GM18502 (cell line): ENCODE data around the gene RPS16.
"Not testable (repeated sequence)": the region's sequence is repeated elsewhere in the genome, so short reads cannot be mapped to it uniquely, and the experiment has no call there.

Source experiments
- ATAC-seq: cut with Tn5 transposase; IDR thresholded peaks from one replicate; pipeline ENCODE4 v1.9.1; 2021; ENCODE audit warnings: mild to moderate bottlenecking; ENCODE audit not compliant: unreplicated experiment, poor library complexity

RPS16 gene

DNA sequence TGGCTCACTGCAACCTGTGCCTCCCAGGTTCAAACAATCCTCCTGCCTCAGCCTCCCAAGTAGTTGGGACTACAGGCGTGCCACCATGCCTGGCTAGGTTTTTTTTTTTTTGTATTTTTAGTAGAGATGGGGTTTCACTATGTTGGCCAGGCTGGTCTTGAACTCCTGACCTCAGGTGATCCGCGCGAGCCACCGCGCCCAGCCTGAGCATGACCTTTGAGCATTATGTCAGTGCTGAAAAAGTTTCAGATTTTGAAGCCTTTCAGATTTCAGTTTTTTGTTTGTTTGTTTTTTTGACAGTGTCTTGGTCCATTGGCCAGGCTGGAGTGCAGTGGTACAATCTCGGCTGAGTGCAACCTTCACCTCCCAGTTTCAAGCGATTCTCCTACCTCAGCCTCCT lies 15.5 kb upstream of the RPS16 start:
- not testable (repeated sequence) for ATAC-seq

DNA sequence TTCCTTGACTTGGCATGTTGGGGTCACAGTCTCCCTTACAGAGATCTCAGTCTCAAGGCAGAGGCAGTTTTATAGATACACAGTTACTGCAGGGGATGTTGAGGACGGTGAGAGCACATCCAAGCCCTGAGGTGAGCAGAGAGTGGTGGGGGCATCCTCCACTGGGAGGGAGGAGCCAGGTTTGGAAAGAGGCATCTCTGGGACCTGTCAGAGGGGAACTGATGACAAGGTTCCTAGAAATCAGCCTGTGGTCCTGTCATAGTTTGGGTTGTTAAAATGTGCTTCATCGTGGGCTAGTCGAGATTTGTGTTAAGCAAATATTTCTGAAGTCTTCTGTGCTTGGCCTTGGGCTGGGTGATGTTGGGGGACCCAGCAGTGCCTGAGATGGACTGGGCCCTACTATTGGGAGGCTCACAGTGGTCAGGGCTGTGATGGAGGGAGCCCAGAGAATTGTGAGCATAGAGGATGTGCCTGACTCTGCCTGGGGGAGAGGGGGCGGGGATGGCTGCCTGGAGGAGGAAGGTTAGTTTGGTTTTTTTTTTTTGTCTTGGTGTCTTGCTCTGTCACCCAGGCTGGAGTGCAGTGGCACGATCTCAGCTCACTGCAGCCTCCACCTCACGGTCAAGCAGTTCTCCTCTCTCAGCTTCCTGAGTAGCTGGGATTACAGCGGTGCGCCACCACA lies 13.5 kb upstream of the RPS16 start:
- no peak for ATAC-seq

DNA sequence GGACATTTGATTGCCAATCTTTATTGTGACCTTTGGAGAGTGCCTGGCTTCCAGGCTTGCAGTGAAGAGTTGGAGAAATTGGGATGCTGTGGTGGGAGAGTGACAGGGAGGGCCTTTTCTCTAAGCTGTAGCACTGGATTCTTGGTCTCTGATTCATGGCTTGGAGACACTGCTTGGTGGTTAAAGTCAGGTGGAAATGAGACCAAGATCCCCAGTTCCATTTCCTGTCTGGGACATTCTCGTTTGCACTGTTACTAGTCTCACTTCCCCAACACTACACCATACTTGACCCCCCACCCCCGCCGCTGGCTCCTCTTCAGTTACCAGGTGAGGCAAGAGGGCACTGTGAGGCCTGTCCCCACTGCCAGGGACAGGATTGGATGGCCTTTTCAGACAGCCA lies 12.5 kb upstream of the RPS16 start:
- ATAC-seq = no peak

DNA sequence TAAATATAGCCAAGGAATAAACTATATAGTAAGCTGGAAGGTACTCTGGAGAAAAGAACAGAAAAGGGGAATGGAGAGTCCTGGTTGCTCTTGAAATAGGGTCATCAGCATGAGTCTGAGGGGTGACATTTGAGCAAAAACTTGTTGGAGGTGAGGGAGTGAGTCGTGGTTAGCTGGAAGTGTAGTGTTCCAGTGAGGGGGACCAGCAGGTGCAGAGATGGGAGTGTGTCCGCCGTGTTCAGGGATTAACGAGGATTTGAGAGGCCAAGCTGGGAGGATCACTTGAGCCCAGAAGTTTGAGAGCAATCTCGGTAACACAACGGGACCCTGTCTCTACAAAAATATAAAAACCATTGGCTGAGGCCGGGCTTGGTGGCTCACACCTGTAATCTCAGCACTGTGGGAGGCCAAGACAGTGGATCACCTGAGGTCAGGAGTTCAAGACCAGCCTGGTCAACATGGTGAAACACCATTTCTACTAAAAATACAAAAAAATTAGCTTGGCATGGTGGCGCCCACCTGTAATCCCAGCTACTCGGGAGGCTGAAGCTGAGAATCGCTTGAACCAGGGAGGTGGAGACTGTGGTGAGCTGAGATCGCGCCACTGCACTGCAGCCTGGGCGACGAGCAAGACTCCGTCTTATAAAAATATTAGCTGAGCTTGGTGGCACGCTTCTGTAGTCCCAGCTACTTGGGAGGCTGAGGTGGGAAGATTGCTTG lies 10.8 kb upstream of the RPS16 start:
- ATAC-seq = no peak

DNA sequence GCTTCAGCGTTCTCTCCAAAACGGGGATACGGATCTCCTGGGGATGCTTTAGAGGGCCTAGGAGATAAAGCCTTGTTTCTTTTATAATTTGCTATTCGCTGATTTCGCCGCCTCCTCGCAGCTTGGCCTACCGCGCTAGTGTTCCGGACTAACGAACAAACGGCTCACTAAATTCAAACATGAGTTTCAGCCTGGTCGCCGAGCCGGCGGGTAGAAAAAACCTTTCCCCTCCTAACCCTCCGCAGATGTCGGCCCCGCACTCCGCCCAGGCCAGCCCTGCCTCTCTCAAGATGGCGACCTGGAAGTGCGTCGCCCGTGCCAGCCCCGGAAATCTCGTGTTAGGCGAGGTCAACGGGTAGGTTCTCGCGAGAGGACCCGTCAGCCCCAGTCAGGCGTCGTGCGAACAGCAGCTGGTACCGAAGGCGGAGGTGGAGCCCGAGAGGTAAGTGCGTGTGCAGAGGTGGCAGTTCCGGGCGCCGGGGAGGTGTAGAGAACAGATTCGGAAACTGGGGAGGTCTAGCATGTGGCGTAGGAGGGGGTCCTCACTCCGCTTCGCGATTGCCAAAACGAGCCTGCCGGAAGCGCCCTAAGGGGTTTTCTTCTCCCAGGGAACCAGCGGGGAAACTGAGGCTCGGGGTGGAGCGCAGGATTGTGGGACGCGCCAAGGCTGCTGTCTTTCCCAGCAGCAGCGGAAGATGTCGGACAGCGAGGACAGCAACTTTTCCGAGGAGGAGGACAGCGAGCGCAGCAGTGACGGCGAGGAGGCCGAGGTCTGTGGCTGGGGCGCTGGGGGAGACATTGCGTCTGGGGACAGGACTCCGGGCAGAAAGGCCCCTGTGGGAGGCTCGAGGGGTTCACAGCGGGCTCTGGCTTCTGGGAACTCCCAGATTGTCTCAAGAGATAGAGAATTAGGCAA lies 9.7 kb upstream of the RPS16 start, which contains the start of gene SUPT5H:
Gene SUPT5H, plus strand, starts transcription at position 387 of the 916 bp plus-strand sequence. Its CDS starts 309 bp downstream, at position 696.
- ATAC-seq = peak; percentile 89

DNA sequence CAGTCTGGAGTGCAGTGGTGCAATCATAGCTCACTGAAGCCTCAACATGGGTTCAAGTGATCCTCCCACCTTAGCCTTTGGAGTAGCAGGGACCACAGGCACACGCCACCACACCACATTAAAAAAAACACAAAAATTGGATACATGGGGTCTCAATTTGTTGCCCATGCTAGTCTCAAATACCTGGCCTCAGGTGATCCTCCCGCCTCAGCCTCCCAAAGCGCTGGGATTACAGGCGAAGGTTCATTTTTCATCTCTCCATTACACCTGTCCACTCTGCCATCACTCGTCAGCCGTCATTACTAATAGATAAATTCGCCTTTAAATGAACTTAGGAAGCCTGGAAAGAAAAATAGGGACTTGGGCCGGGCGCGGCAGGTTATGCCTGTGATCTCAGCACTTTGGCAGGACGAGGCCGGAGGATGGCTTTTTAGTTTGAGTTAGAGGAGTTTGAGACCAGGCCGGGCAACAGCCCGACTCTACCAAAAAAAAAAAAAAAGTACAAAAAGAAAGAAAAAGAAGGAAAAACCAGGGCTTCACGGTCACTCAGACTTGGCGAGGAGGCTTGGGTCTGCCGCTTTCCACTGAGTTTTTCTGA lies 8.9 kb upstream of the RPS16 start:
- ATAC-seq = no peak

DNA sequence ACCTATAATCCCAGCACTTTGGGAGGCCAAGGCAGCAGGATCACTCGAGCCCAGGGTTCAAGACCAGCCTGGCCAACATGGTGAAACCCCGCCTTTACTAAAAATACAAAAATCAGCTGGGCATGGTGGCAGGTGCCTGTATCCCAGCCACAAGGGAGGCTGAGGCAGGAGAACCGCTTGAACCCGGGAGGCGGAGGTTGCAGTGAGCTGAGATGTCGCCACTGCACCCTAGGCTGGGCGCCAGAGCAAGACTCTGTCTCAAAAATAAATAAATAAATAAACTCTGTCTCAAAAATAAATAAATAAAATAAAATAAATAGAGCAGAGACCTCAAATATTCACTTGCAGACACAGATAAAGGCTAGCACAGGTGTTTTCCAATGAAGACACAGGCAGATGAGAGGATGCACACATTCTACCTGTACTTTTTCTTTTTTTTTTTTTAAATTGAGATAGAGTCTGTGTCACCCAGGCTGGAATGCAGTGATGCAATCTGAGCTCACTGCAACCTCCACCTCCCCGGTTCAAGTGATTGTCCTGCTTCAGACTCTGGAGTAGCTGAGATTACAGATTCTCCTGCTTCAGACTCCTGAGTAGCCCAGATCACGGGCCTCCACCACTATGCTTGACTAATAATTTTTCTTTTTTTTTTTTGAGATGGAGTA lies 2.7 kb upstream of the RPS16 start:
- no peak for ATAC-seq

DNA sequence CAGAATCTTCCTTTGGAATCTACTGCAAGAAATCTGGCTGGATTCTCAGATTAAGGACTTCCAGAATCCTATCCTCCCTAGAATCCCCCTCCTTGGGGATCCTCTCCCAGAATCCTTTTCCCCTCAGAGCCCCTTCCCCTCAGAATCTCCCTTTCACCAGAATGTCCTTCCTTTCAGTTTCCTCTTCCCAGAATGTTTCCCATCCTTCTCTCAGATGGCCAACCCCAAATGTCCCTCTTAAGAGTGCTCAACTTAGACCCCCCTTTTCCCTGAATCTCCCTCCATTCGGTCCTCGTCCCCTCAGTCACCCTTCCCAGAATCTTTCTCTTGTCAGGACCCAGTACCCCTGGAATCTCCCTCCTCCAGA lies 584 bp upstream of the RPS16 start:
- ATAC-seq = no peak

DNA sequence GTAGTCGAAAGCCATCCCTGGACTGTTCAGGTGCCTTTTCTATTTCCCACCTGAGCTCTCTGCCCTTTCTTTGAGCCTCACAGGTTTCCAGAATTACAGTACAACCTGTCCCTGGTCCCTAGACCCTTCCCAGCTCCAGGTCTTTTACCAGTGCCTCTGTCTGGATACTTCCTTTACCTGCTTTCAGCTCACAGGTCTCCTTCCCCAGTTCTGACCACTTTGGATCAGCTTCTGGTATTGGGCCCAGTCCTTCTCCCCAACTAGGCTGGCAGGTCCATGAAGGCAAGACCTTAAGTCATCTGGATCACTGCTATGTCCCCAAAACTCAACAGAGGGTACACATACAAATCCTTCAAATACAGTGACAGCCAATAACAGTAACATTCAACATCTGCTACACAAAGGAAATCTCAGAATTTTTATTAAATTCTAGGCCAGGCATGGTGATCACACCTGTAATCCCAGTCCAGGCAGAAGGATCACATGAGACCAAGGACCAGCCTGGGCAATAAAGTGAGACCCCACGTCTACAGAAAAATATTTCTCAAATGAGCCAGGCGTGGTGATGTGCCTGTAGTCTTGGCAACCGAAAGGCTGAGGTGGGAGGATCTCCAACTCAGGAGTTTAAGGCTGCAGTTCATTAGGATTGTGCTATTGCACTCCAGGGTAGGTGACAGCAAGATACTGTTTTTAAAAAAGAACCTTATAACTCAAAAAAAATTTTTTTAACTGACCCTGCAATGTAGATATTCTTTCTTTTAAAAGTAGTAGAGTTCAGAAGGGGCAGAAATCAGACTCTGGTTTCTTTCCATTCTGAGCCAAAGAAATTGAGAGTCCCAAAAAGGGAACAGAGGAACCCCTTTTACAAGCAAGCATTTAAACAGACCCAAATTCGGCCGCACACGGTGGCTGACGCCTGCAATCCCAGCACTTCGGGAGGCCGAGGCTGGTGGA lies 1.3 kb downstream of the RPS16 start:
- ATAC-seq = no peak

DNA sequence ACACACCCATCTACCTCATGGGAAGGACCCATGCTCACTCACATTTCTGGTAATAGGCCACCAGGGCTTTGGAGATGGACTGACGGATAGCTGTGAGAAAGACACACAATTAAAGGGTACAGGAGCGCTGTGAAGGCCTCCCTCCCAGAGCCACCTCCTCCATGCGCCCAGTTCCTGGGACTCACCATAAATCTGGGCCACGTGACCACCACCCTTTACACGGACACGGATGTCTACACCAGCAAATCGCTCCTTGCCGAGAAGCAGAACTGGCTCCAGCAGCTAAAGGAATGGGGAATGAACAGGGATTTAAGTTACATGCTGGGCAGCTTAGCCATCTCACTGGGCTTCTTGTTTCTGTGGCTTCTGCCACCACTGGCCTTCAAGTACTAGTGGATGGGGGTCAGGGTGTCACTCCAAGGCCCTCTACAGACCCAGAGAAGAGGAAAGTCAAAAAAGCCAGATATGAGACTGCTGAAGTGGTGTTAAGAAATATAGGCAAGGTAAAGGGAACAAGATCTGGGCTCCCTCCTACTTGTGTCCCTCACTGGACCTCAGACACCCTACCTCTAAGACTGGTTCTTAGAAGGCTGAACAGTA lies 2.2 kb downstream of the RPS16 start:
- no peak for ATAC-seq

DNA sequence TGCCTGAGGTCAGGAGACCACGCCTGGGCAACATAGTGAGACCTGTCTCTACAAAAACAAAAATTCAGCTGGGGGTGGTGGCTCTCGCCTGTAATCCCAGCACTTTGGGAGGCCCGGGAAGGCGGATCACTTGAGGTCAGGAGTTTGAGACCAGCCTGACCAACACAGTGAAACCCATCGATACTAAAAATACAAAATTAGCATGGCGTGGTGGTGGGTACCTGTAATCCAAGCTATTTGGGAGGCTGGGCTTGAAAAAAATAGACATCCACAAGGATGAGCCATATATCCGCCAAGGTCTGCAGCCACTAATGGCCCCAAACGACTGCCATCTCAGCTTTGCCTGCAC lies 3.1 kb downstream of the RPS16 start:
- no peak for ATAC-seq

DNA sequence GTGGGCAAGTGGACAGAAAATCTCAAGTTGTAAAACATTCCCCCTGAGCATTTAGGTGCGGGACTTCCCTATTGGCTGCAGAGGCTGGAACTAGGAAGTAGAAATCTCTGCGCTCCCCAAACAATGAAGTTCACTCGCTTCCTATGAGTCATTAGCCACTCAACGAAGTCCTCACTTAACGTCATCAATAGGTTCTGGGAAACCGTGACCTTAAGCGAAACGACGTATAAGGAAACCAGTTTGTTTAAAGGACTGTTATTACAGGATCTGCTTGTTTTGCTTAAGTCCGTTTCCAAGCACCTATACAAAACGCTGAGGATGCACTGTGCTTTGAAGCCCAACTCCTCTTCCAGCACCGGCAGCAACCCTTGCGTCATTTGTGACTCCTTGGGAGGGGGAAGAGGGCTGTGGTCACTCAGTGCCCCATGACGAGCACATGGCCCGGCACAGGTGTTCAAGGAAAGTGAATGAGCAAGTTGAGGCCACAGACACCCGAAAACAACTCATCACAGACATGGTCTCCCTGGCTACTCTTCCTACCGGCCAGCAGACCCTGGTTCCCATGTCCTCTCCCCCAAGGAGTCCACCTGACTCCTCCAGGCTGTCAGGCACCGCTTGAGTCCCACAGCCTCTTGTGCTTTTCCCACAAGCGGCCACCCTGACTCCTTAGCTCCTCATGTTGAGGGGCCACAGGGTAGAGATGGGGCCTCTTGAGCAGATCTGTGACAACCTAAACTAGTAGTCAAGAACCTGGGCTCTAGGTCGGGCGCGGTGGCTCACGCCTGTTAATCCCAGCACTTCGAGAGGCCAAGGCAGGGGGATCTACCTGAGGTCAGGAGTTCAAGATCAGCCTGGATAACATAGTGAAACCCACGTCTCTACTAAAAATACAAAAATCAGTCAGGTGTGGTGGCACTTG lies 4.8 kb downstream of the RPS16 start:
- no peak for ATAC-seq

DNA sequence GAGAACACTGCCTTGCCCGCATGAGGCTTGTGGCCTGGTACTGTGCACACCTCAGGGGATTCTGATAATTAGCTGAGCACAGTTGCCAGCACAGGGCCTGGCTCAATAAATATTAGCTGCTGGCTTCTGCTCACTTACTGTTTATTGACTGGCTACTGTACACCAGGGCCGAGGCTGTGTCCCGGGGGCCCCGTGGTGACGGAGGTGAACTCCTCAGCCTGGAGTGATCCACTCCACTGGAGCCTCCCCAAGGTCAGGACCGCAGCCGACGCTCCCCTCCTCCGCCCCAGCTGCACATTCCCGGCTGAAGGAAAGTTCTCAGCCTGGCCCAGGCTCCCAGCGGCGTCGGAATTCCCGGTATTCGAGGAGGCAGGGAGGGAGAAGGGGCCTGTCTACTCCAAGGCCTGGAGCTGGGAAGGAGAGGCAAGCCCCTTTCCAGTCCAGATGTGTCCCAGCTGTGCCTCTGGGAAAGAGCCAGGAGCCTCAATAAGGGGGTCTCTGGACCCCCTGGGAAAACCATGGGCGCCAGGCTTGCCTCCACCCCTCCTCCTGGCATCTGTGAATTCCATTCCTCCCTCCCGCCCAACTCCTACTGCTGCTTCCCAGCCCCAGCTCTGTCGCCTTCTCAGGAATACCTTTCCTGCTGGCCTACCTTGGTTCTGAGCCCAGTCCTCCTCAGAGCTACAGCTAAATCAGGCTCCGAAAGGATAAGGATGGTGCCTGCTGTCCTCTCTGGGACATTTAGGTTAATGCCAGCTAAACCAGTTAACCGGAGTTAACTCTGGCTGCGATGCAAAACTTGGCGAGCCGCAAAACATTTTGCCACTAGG lies 7.3 kb downstream of the RPS16 start:
- ATAC-seq = no peak

DNA sequence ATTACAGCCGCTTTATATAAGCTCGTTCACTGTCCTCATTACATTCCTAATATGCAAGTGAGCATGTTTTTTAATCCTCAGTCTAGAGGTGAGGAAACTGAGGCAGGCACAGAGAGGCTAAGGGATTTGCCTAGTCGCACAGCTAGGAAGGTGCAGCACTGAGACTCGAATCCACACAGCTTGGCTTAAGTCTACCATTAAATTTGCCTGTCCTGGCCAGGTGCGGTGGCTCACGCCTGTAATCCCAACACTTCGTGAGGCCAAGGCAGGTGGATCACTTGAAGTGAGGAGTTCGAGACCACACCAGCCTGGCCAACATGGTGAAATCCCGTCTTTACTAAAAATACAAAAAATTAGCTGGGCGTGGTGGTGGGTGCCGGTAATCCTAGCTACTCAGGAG lies 8.0 kb downstream of the RPS16 start:
- ATAC-seq = no peak

DNA sequence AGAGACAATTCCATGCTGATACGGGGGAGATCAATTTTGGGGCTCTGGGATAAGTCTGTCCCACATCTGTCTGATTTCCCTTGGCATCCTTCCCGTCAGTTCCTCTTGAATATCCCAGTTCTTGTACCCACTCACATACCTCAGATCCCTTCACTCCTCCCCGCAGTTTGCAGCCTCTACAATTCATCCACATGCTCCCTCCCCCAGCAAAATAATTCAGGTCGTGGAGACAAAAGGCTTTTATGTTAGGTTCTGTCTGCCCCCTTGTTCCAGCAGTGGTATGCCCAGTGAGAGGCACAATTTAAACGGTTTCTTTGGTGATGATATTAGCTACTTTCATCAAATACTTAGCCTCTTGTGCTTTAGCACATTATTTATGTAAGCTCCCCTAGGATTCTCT lies 9.6 kb downstream of the RPS16 start:
- no peak for ATAC-seq

DNA sequence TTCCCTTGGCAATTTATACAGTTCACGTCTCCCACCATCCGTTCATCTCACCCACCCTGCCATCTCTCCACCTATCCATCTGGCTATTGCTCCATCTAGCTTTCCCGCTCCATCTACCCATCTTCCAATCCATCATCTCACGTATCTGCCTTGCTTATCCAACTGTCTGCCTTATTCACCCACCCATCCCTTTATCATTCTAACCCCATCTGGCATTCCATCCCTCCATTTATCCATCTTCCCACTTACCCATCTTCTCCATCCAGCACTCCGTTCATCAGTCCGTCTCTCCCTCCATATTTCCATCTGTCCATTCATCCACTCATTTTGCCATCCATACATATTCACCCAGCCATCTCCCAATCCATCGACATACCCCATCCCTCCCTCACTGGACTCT lies 10.0 kb downstream of the RPS16 start:
- ATAC-seq = no peak

DNA sequence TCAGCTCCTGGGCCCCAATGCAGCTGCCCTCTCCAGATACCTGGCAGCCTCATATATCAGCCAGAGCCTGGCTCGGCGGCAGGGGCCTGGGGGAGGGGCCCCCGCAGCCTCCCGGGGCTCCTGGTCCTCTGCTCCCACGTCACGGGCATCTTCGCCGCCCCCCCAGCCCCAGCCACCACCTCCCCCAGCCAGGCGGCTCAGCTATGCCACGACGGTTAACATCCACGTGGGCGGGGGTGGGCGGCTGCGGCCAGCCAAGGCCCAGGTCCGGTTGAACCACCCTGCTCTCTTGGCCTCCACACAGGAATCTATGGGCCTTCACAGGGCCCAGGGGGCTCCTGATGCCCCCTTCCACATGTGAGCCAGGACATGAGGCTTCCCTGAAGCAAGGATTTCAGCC lies 10.8 kb downstream of the RPS16 start:
- no peak for ATAC-seq
